Melanocyte of skin (primary cell): ENCODE results near the gene FAM90A26. TPM values are rescaled to one million over a fixed set of nuclear protein-coding genes. Genes with fewer than 3 reads are reported as not detected.

Source experiments
- total RNA-seq, 2 donors: library from RNA; depleted of rRNA; stranded (reverse); fragments of >200 nt; gene quantifications; 2 replicates each; pipeline ENCODE4 v1.2.3, GENCODE V29; 2012

Gene FAM90A26, protein sequence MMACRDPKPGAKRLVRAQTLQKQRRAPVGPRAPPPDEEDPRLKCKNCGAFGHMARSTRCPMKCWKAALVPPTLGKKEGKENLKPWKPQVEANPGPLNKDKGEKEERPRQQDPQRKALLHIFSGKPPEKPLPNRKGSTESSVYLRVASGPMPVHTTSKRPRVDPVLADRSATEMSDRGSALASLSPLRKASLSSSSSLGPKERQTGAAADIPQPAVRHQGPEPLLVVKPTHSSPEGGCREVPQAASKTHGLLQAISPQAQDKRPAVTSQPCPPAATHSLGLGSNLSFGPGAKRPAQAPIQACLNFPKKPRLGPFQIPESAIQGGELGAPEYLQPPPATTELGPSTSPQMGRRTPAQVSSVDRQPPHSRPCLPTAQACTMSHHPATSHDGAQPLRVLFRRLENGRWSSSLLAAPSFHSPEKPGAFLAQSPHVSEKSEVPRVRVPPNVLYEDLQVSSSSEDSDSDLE
- not detected for total RNA-seq

DNA sequence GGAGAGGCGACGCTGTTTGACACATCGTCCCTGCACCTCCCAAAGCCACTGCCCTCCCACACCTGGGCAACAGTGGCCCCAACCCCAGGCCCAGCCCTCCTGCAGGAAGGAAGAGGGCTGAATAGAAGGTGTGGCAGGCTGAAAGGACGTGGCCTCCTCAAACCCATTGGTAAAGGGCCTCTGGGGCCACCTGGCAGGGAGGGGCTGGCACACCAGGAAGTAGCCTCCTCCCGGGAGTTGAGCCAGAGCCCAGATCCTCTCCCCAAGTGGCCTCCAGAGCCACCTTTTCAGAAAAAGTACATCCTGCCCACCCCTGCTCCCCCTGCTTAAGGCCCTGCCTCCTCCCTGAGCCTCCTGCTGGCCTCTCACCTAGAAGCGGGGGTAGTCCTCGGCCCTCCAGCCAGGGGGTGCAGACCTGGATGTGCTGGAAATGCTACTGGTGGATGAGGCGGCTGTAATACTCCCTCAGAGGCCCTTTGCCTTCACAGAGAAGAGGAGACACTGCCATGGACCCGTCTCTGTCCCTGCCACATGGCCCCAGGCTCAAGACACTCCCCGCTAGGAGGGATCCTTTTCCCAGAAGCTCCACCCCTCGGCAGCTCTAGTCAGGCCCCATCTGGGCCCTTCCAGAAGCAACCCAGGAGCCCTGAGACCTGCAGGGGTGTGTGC, at the start of gene FAM90A26:
Gene FAM90A26 (plus strand): TSS at position 619 of the 669 bp plus-strand sequence. CDS start 2,764 bp downstream, outside the sequence.

DNA sequence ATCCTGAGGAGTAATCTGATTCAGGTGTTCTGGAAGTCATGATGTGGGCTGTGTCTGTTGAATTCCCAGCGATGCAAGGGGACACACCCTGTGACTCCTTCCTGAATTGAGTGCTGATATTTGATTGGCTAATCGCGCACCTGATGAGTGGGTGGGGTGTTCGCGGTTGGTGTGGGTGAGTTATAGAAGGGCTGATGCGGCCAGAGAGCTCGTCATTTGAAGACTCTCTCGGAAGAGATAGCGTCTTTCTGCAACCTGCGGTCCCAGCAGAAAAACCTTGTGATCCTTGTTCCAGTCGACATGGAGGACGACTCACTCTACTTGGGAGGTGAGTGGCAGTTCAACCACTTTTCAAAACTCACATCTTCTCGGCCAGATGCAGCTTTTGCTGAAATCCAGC, 40.1 kb downstream of the FAM90A26 start, which contains the start of gene USP17L10:
Gene USP17L10 (plus strand): TSS at position 301 of the 400 bp plus-strand sequence. CDS start 0 bp downstream, at position 301.

GRCh38 chr4:9215105-9215504, 44.9 kb downstream of the FAM90A26 start, which contains the start of gene USP17L11:
USP17L11 (plus strand) TSS chr4:9215405; CDS start chr4:9215405, 0 bp downstream.

GRCh38 chr4:9219852-9220251, 49.6 kb downstream of the FAM90A26 start, which contains the start of gene USP17L12:
USP17L12 (plus strand) TSS chr4:9220152; CDS start chr4:9220152, 0 bp downstream.

GRCh38 chr4:9224596-9224995, 54.4 kb downstream of the FAM90A26 start, which contains the start of gene USP17L13:
USP17L13 (plus strand) TSS chr4:9224896; CDS start chr4:9224896, 0 bp downstream.

Other genes with a start within 250 kb of the FAM90A26 start
- not detected for gene USP17L10, start 40.2 kb downstream of the FAM90A26 start, total RNA-seq
- gene USP17L11, start 45.0 kb downstream of the FAM90A26 start, total RNA-seq = not detected
- not detected for gene USP17L12, start 49.7 kb downstream of the FAM90A26 start, total RNA-seq
- gene USP17L13, start 54.5 kb downstream of the FAM90A26 start, total RNA-seq = not detected
- gene USP17L15, start 64.0 kb downstream of the FAM90A26 start, total RNA-seq = not detected
- gene USP17L17, start 73.5 kb downstream of the FAM90A26 start, total RNA-seq = not detected
- not detected for gene USP17L18, start 78.2 kb downstream of the FAM90A26 start, total RNA-seq
- not detected for gene USP17L19, start 83.0 kb downstream of the FAM90A26 start, total RNA-seq
- not detected for gene USP17L20, start 87.7 kb downstream of the FAM90A26 start, total RNA-seq
- not detected for gene USP17L21, start 92.5 kb downstream of the FAM90A26 start, total RNA-seq
- not detected for gene USP17L22, start 97.2 kb downstream of the FAM90A26 start, total RNA-seq
- not detected for gene USP17L24, start 154.8 kb downstream of the FAM90A26 start, total RNA-seq
- not detected for gene USP17L25, start 159.5 kb downstream of the FAM90A26 start, total RNA-seq
- not detected for gene USP17L26, start 164.2 kb downstream of the FAM90A26 start, total RNA-seq
- gene USP17L5, start 169.0 kb downstream of the FAM90A26 start, total RNA-seq = not detected
- not detected for gene USP17L27, start 173.7 kb downstream of the FAM90A26 start, total RNA-seq
- not detected for gene USP17L28, start 178.5 kb downstream of the FAM90A26 start, total RNA-seq
- not detected for gene USP17L29, start 183.2 kb downstream of the FAM90A26 start, total RNA-seq
- not detected for gene USP17L30, start 192.7 kb downstream of the FAM90A26 start, total RNA-seq